HG03139 (cell line): ENCODE results near the gene PHRF1.
A peak's percentile ranks its signal among the peaks of the same experiment; 100 is the strongest.
"Not testable (repeated sequence)": the region's sequence is repeated elsewhere in the genome, so short reads cannot be mapped to it uniquely, and the experiment has no call there.

Experiments
- ATAC-seq: cut with Tn5 transposase; IDR thresholded peaks from one replicate; pipeline ENCODE4 v1.9.1; 2021; ENCODE audit not compliant: unreplicated experiment

PHRF1 gene

GRCh38 chr11:571802-572185, 4.5 kb upstream of the PHRF1 start:
- ATAC-seq, result no peak

GRCh38 chr11:573146-573759, 3.0 kb upstream of the PHRF1 start:
- no peak for ATAC-seq

DNA sequence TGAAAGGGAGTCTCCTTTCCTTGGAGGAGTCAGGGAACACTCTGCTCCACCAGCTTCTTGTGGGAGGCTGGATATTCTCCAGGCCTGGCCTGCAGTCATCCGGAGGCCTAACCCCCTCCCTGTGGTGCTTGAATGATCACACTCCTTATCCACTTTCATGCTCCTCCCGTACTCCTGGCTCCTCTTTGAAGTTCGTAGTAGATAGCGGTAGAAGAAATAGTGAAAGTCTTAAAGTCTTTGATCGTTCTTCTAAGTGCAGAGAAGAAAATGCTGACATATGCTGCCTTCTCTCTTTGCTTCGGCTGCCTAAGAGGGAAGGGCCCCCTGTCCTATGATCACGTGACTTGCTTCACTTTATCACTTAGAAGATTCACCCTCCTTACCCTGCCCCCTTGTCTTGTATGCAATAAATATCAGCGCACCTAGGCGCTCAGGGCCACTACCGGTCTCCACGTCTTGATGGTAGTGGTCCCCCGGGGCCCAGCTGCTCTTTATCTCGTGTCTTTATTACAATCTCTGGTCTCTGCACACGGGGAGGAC, 2.2 kb upstream of the PHRF1 start:
- not testable (repeated sequence) for ATAC-seq

DNA sequence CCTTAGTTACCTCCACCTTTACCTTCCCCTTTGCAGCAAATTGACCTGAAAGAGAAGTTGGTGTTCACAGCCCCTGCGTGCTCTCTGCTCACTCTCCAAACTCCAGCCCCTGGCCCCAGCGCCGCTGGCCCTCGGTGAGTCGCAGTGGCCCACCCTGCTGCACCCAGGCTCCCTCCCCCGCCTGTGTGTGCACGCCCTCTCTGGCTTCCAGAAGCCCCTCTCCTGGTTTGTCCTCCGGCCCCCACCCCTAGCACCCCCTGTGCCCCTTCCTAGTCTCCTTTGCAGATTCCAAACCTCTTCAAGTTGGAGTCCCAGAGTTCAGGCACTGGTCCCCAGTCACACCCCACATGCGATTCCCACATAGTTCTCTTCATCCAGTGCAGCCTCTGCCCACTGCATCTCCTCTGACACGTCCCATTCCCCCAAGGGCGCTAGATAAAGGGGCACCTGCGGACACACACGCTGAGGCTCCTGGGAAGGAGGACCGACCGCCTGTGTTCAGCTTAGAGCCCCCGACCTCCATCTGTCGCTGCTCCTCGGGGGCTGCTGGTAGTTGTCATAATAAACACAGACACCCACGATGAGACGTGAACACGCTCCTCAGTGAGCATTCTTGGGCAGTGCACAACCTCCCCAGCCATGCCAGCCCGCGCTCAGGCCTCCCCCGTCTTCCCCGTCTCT, 1.5 kb upstream of the PHRF1 start:
- ATAC-seq, result no peak

- peak; percentile 30 for ATAC-seq
These were observed 816 bp upstream of the PHRF1 start for GRCh38 chr11:575313-575995.

DNA sequence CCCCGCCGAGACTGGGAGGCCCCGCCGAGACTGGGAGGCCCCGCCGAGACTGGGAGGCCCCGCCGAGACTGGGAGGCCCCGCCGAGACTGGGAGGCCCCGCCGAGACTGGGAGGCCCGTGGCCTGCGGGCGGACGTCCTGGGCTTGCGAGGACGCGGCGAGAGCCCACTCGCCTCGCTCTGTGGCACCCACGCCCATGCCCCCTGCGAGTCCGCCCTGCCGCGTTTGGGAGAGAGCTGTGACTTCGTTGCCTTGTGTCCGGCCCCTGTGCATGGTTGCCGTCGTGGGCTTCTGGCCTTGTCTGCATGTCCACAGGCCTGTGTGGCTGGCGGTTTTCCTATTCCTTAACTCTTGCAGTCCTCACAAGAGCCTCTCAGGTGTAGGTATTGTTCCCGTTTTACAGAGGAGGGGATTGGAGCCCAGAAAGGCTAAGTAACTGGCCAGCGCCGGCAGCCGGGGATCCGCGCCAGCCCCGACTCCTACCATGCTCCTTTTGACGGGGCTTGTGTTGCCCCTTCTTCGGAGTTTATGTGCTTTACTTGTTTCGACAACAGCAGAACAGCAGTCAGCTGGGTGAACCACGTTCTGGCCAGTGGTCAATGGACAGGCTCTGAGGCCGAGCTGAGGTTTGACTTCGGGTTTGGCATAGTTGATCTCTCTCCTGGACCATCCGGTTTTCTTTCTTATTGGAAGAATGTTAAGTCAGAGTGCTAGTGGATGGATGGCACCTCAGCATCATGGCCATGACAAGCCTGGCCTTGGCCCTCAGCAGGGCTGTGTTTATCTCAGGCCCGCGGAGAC, 741 bp downstream of the PHRF1 start:
- no peak for ATAC-seq

- ATAC-seq, result no peak
These were observed 1.3 kb downstream of the PHRF1 start for GRCh38 chr11:577611-577894.

GRCh38 chr11:578276-579035, 2.2 kb downstream of the PHRF1 start:
- ATAC-seq, result no peak

DNA sequence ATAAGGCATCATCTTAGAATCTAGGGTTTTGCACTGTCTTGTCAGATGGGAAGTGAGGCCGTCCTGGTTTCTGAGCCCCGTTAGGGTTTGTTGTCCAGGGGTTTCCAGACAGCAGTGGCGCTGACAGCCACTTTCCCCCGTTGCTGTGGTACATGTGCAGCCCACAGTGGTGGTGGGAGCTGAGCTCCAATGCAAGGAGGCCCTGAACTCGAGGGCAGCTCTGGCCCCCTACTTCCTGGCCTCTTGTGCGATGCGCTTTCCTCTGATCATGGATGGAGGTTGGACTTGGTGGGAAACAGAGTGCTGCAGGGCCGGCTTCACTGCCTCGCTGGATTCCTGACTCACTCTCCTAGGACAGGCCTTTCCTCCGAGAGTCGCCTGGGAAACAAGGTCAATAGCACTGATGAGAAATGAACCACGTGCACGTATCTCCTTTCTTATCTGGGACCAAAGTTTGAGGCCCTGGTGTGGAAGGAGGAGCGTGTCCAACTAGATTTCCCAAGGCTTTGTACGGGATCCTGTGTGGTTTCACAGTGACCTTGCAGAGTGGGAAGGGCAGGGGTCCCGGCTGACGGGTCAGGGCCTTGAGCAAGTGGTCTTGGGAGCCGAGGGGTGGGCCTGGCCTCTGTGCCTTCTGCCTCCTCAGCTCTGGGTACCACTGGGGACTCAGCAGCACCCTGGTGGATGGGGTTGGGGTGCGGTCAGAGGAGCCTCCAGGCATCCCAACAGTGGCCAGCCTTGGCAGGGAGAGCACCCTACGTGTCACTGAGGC, 3.7 kb downstream of the PHRF1 start:
- no peak for ATAC-seq

DNA sequence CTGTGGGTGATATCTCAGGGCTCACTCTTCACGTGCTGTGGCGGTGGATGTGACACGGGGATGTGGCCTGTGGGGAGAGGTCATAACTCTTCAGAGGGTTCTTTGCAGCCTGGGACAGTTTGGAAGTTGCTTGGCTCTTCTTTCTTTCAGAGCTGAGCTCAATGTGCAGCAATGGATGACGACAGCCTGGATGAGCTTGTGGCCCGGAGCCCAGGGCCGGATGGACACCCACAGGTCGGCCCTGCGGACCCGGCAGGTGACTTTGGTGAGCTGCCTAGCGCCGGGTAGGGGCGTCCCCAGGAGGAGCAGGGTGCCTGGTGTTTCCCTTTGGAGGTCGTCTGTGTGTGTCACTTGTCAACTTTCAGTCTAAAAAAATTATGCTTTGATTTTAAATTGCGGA, 5.1 kb downstream of the PHRF1 start:
- no peak for ATAC-seq

- no peak for ATAC-seq
These were observed 5.5 kb downstream of the PHRF1 start for GRCh38 chr11:581752-582151.

DNA sequence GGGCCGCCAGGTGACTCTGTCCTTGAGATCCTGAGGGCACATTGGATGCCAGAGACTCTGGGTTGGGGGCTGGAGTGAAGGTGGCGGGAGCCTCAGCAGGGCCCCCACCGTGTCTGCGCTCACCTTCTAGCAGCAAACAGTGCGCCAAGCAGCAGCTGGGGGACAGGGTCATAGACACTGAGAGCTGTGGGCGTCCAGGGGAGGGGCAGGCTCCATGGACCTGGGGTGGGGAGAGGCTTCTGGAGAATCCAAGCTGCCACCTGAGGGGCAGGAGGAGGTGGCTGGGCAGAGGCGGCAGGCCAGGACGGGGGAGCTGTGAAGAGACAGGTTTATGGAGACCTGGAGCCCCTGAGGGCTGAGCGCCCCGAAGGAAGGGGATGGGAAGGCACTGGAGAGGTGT, 8.0 kb downstream of the PHRF1 start:
- no peak for ATAC-seq

- ATAC-seq, result no peak
These were observed 10.4 kb downstream of the PHRF1 start for GRCh38 chr11:586376-587316.

DNA sequence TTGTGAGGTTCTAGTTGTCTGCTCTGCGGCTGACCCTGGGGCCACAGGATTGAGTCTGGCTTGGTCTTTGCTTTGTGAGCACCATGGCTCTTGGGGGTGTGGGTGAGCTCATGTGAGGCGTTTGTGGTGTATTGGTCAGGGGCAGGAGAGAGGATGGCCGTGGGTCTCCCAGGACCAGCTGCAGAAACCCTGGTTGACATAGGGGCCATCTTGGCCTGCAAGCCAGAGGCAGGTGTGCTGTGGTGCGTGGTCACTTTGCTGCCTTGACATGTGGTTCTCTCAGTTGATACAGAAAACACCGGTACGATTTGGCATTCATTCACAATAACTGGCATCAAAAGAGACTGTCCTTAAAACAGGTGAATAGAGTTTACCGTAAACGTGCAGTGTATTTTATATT, 11.3 kb downstream of the PHRF1 start:
- ATAC-seq, result no peak

DNA sequence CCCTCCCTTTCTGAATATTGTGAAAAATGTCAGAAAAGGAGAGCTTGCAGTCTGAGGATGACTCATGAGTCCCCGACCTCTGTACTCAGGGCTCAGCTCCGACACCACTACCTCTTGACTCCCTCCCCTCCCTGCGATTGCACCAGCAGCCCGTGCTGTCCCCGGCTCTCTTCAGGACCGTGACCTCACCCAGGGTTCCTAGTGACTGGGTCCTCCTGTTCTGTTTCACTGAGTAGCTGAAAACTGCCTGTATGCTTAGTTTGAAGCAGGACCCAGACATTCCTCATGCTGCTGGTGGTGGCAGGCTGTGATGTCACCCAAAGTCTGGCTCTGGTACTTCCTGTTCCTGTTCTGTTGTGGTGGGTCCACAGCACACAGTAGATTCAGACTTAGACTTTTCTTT, 11.7 kb downstream of the PHRF1 start:
- ATAC-seq, result no peak

- no peak for ATAC-seq
These were observed 13.5 kb downstream of the PHRF1 start for GRCh38 chr11:589798-590197.

DNA sequence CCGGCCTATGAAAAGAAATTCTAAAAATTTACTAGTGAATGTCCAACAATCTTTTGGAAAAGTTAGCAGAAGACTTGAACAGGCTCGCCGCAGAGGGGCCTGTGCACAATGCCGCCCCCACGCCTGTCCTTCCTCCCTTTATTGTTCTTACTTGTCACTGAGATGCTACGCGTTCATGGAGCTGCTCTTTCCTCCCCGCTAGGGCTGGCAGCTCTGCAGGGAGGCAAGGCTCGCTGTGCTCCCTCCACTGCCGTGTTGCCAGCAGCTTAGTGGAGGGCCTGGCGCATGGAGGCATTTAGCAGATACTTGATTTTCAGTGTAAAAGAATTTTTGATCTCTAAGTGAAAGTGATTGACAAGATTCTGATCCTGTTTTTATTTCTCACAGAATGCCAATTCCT, 14.7 kb downstream of the PHRF1 start:
- no peak for ATAC-seq

DNA sequence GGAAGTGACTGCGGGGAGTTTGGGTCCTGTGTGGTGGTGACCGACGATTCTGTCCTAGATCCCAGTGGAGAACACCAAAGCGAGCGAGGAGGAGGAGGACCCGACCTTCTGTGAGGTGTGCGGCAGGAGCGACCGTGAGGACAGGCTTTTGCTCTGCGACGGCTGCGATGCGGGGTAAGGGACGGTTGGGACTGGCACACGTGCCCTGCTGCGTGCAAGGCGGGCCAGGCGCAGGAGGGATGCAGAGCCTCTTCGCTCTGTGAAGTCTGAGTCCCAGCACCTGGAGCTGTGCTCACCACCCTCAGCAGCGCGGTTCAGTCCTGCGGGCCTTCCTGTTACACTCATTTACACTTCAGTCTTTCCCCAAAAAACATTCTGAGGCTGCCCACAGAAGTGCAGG, 16.2 kb downstream of the PHRF1 start:
- no peak for ATAC-seq

- no peak for ATAC-seq
These were observed 16.6 kb downstream of the PHRF1 start for GRCh38 chr11:592918-593317.
